Neural progenitor cell (in vitro differentiated cells): ENCODE results near the gene G3BP1. TPM values are rescaled to one million over a fixed set of nuclear protein-coding genes. Genes with fewer than 3 reads are reported as not detected.
"Not testable (repeated sequence)": the region's sequence is repeated elsewhere in the genome, so short reads cannot be mapped to it uniquely, and the experiment has no call there.

Source experiments
- DNase-seq: peaks from one replicate; pipeline ENCODE4 v3.0.0-alpha.2; 2016; ENCODE audit warnings: low spot score
- H2AFZ ChIP-seq: fragments of 200-600 bp; sonication (generic); replicated peaks from 2 replicates; pipeline ENCODE4 v1.6.1; 2016; ENCODE audit warnings: antibody characterized with exemption
- H3F3A ChIP-seq: fragments of 200-600 bp; sonication (generic); 2 replicates; pipeline ENCODE4 v1.6.1; 2016; ENCODE audit warnings: antibody characterized with exemption, low read depth
- H3K27ac ChIP-seq: fragments of 200-600 bp; sonication (generic); 2 replicates; pipeline ENCODE4 v1.5.1; 2016; ENCODE audit warnings: mild to moderate bottlenecking
- H3K27me3 ChIP-seq: fragments of 200-600 bp; sonication (generic); 2 replicates; pipeline ENCODE4 v1.6.1; 2016; ENCODE audit warnings: mild to moderate bottlenecking, moderate library complexity
- H3K36me3 ChIP-seq: fragments of 200-600 bp; sonication (generic); 2 replicates; pipeline ENCODE4 v1.5.1; 2016
- H3K4me1 ChIP-seq: fragments of 200-600 bp; sonication (generic); 2 replicates; pipeline ENCODE4 v1.6.1; 2016; ENCODE audit warnings: mixed run types
- H3K4me2 ChIP-seq: fragments of 200-600 bp; sonication (generic); 2 replicates; pipeline ENCODE4 v1.6.1; 2016
- H3K4me3 ChIP-seq: fragments of 200-600 bp; sonication (generic); 2 replicates; pipeline ENCODE4 v1.5.1; 2016
- H3K79me2 ChIP-seq: fragments of 200-600 bp; sonication (generic); 2 replicates; pipeline ENCODE4 v1.6.1; 2016; ENCODE audit warnings: low read depth
- H3K9ac ChIP-seq: fragments of 200-600 bp; sonication (generic); 2 replicates; pipeline ENCODE4 v1.6.1; 2016
- H3K9me3 ChIP-seq: fragments of 200-600 bp; sonication (generic); 2 replicates; pipeline ENCODE4 v1.5.1; 2016; ENCODE audit warnings: low read depth
- H4K20me1 ChIP-seq: fragments of 200-600 bp; sonication (generic); 2 replicates; pipeline ENCODE4 v1.6.1; 2016; ENCODE audit warnings: low read depth
- H3K27ac Mint-ChIP-seq: 3 replicates; pipeline ENCODE4 v1.8.0; 2021; ENCODE audit warnings: mixed read lengths
- H3K27me3 Mint-ChIP-seq: 2 replicates; pipeline ENCODE4 v1.8.0; 2022; ENCODE audit warnings: low read depth, mild to moderate bottlenecking, inconsistent platforms, moderate library complexity, mixed read lengths; ENCODE audit not compliant: insufficient read depth
- H3K36me3 Mint-ChIP-seq: 3 replicates; pipeline ENCODE4 v1.8.0; 2021; ENCODE audit warnings: mixed read lengths
- H3K4me1 Mint-ChIP-seq: 3 replicates; pipeline ENCODE4 v1.8.0; 2021; ENCODE audit warnings: mixed read lengths
- H3K4me3 Mint-ChIP-seq: 3 replicates; pipeline ENCODE4 v1.8.0; 2021; ENCODE audit warnings: mild to moderate bottlenecking, moderate library complexity, mixed read lengths
- H3K9me3 Mint-ChIP-seq: 3 replicates; pipeline ENCODE4 v1.8.0; 2020; ENCODE audit warnings: mixed read lengths
- CTCF ChIP-seq: fragments of 200-600 bp; sonication (generic); IDR thresholded peaks from 2 replicates; pipeline ENCODE4 v1.5.1; 2017; ENCODE audit warnings: antibody characterized with exemption, mild to moderate bottlenecking
- EZH2 ChIP-seq: fragments of 200-600 bp; sonication (generic); IDR thresholded peaks from 2 replicates; pipeline ENCODE4 v1.6.1; 2017; ENCODE audit warnings: antibody characterized with exemption, mild to moderate bottlenecking, moderate library complexity
- EZH2phosphoT487 ChIP-seq: fragments of 200-600 bp; sonication (generic); IDR thresholded peaks from 2 replicates; pipeline ENCODE4 v1.6.1; 2017; ENCODE audit warnings: antibody characterized with exemption
- total RNA-seq: library from RNA; depleted of rRNA; stranded (reverse); fragments of >200 nt; gene quantifications from 2 replicates; pipeline ENCODE4 v1.2.3, GENCODE V29; 2015; ENCODE audit warnings: low replicate concordance

Gene G3BP1
- total RNA-seq, 1 donor from 2014 or later, result 304 TPM

GRCh38 chr5:151779531-151780125 is 7.9 kb downstream of the G3BP1 start:
- Histone ChIP-seq H3K4me1 (peaks cover 17% of the 10 kb centered on the region), H3K79me2 (peaks cover 100% of the 10 kb centered on the region), H2AFZ (no peak overlapping the region), H3K27me3 (no peaks in the 10 kb centered on the region), H3K36me3 (no peaks in the 10 kb centered on the region), H3F3A (no peaks in the 10 kb centered on the region), H3K9ac (no peak overlapping the region), H4K20me1 (peaks cover 100% of the 10 kb centered on the region), H3K4me2 (no peak overlapping the region), H3K27ac (no peak overlapping the region), H3K9me3 (no peaks in the 10 kb centered on the region), H3K4me3 (no peak overlapping the region)
- DNase-seq, result no peak
- H3K9me3 Mint-ChIP-seq, result peaks cover 31% of the 10 kb centered on the region
- peaks cover 25% of the 10 kb centered on the region for H3K4me1 Mint-ChIP-seq
- no peak overlapping the region for H3K4me3 Mint-ChIP-seq
- TF ChIP-seq EZH2, result no peak
- no peak for TF ChIP-seq CTCF
- no peak for TF ChIP-seq EZH2phosphoT487
- peaks cover 3% of the 10 kb centered on the region for H3K27me3 Mint-ChIP-seq
- H3K36me3 Mint-ChIP-seq, result peaks cover 51% of the 10 kb centered on the region
- H3K27ac Mint-ChIP-seq, result no peak overlapping the region

- H3K27me3 ChIP-seq, result no peaks in the 10 kb centered on the region
- DNase-seq, result no peak
- peaks cover 100% of the 10 kb centered on the region for H3K79me2 ChIP-seq
- H3K36me3 ChIP-seq, result no peaks in the 10 kb centered on the region
- TF ChIP-seq EZH2phosphoT487, result no peak
- TF ChIP-seq EZH2, result no peak
- TF ChIP-seq CTCF, result no peak
- H3K4me1 Mint-ChIP-seq, result peaks cover 22% of the 10 kb centered on the region
- H3K36me3 Mint-ChIP-seq, result peaks cover 51% of the 10 kb centered on the region
- no peak overlapping the region for H3K9ac ChIP-seq
- H3K27ac Mint-ChIP-seq, result no peak overlapping the region
- peaks cover 31% of the 10 kb centered on the region for H3K9me3 Mint-ChIP-seq
- H3K27me3 Mint-ChIP-seq, result peaks cover 3% of the 10 kb centered on the region
- H3K4me3 ChIP-seq, result no peak overlapping the region
- H3F3A ChIP-seq, result no peaks in the 10 kb centered on the region
- peaks cover 100% of the 10 kb centered on the region for H4K20me1 ChIP-seq
- peaks cover 10% of the 10 kb centered on the region for H3K4me1 ChIP-seq
- H3K4me2 ChIP-seq, result no peak overlapping the region
- H2AFZ ChIP-seq, result no peak overlapping the region
- no peaks in the 10 kb centered on the region for H3K9me3 ChIP-seq
- no peak overlapping the region for H3K27ac ChIP-seq
- H3K4me3 Mint-ChIP-seq, result no peak overlapping the region
Measured at GRCh38 chr5:151780348-151780747, 8.6 kb downstream of the G3BP1 start.

GRCh38 chr5:151781201-151781600 is 9.4 kb downstream of the G3BP1 start:
- Histone ChIP-seq H3F3A (no peaks in the 10 kb centered on the region), H3K4me3 (no peak overlapping the region), H3K9ac (no peak overlapping the region), H3K27me3 (no peaks in the 10 kb centered on the region), H3K36me3 (peaks cover 5% of the 10 kb centered on the region), H3K27ac (no peak overlapping the region), H3K79me2 (peaks cover 100% of the 10 kb centered on the region), H3K4me2 (no peak overlapping the region), H4K20me1 (peaks cover 100% of the 10 kb centered on the region), H3K4me1 (peaks cover 1% of the 10 kb centered on the region), H2AFZ (no peak overlapping the region), H3K9me3 (no peaks in the 10 kb centered on the region)
- Mint-ChIP-seq H3K36me3 (peaks cover 45% of the 10 kb centered on the region), H3K27me3 (peaks cover 3% of the 10 kb centered on the region), H3K4me1 (peaks cover 16% of the 10 kb centered on the region), H3K4me3 (no peak overlapping the region), H3K27ac (no peak overlapping the region), H3K9me3 (peaks cover 25% of the 10 kb centered on the region)
- TF ChIP-seq EZH2 (no peak), CTCF (no peak), EZH2phosphoT487 (no peak)
- DNase-seq, result no peak

- H3K27me3 Mint-ChIP-seq, H3K4me3 Mint-ChIP-seq, H3K27ac Mint-ChIP-seq, H3K4me1 ChIP-seq, H2AFZ ChIP-seq, H3K4me2 ChIP-seq, H3K9ac ChIP-seq, H3K27me3 ChIP-seq, H3F3A ChIP-seq, H3K27ac ChIP-seq, DNase-seq, H3K9me3 ChIP-seq, H3K36me3 ChIP-seq, H3K9me3 Mint-ChIP-seq, H3K4me3 ChIP-seq: not testable (repeated sequence)
- H3K36me3 Mint-ChIP-seq, result peaks cover 33% of the 10 kb centered on the region
- H4K20me1 ChIP-seq, result peaks cover 100% of the 10 kb centered on the region
- H3K4me1 Mint-ChIP-seq, result peaks cover 16% of the 10 kb centered on the region
- H3K79me2 ChIP-seq, result peaks cover 99% of the 10 kb centered on the region
Measured at GRCh38 chr5:151783664-151784063, 11.9 kb downstream of the G3BP1 start.
